SH-SY5Y (cell line): Measurements from ENCODE around the gene MTMR4.

Experiments used
- GATA2 ChIP-seq: IDR thresholded peaks from 2 replicates; pipeline ENCODE4 v1.6.1; 2011; ENCODE audit warnings: mild to moderate bottlenecking, low read depth, low read length
- GATA3 ChIP-seq: IDR thresholded peaks from 2 replicates; pipeline ENCODE4 v1.6.1; 2011; ENCODE audit warnings: low read depth, mild to moderate bottlenecking, low read length, moderate library complexity

- TF ChIP-seq GATA3, result no peak
- no peak for TF ChIP-seq GATA2
Observed at GRCh38 chr17:58468944-58469343, 45.5 kb downstream of the MTMR4 start.
